ENCODE data around the gene SIRT3.
"Not testable (repeated sequence)": the region's sequence is repeated elsewhere in the genome, so short reads cannot be mapped to it uniquely, and the experiment has no call there.

SIRT3 gene

DNA sequence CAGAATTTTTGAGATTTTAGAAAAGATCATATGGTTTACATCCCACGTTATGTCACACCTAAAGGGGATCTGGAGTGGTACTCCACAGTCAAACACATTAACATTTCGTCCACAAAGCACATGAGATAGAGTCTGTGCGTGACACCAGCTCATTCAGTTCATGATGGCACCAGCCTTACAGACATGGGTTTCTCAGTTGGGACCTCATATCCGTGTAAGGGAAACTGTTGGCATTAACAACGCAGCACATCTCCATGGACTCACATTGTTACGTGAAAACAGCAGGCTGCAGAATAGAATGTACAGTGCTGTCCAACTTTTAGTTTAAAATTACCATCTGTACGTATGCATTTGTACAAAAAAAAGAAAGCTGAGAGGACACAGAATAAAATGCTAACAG, 14.6 kb downstream of the SIRT3 start:
- Histone ChIP-seq H3K9ac (ENCODE audit: low read length) (no peak overlapping the region), H3K4me3 (ENCODE audit: low read length) (no peak overlapping the region), H3K36me3 (ENCODE audit: control insufficient read depth, insufficient read depth, low read length, severe bottlenecking) (peaks cover 14% of the 10 kb centered on the region), H3K4me1 (ENCODE audit: control insufficient read depth, insufficient read depth, low read length) (no peaks in the 10 kb centered on the region), H3K9me3 (ENCODE audit: control insufficient read depth, low read length) (no peaks in the 10 kb centered on the region), H3K27me3 (replicated peaks; ENCODE audit: control insufficient read depth, insufficient read depth, low read length) (no peaks in the 10 kb centered on the region)
- DNase-seq (ENCODE audit: low read depth), result no peak

GRCh38 chr11:220641-221215, 15.4 kb downstream of the SIRT3 start:
- H3K4me3 ChIP-seq (ENCODE audit: low read length); H3K9ac ChIP-seq (ENCODE audit: low read length); DNase-seq (ENCODE audit: low read depth); H3K4me1 ChIP-seq (ENCODE audit: control insufficient read depth, insufficient read depth, low read length); H3K27me3 ChIP-seq (replicated peaks; ENCODE audit: control insufficient read depth, insufficient read depth, low read length); H3K9me3 ChIP-seq (ENCODE audit: control insufficient read depth, low read length): not testable (repeated sequence)
- H3K36me3 ChIP-seq (ENCODE audit: control insufficient read depth, insufficient read depth, low read length, severe bottlenecking), result peaks cover 21% of the 10 kb centered on the region

DNA sequence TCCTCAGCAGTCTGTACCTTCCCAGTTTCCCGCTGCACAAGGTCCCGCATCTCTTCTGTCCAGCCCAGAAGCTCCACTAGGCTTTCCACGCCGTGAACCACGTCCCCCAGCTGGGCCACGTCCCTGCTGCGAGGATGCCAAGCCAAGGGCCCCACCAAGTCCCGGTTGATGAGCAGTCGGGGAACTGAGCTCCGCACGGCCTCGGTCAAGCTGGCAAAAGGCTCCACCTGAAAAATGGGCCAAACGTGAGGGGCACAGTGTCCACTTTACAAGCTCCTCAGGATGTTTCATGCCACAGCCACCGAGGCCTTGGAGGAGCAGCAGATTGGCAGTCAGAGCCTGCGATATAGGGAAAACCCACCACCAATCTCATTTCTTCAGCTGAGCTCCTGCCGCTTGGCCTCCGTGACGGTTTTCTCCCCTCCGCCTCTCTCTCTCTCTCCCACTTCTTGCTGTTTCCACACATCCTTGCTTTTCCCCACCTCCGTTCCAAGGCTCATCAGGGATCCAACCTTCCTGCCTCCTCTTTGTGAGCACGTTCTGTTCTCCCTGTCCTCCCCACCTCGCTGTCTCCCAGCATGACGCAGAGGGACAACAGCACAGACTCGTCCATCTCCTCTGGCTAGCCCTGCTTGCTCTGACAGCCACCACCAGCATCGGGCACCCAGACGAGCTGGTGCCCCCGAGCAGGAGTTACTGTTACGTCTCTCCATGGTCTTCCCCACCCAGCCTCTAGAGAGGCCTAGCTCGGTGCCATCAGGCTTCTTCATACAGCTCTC, 17.1 kb downstream of the SIRT3 start:
- no peaks in the 10 kb centered on the region for H3K4me1 ChIP-seq (ENCODE audit: control insufficient read depth, insufficient read depth, low read length)
- H3K9me3 ChIP-seq (ENCODE audit: control insufficient read depth, low read length), result no peaks in the 10 kb centered on the region
- H3K36me3 ChIP-seq (ENCODE audit: control insufficient read depth, insufficient read depth, low read length, severe bottlenecking), result peaks cover 36% of the 10 kb centered on the region
- H3K4me3 ChIP-seq (ENCODE audit: low read length), result no peak overlapping the region
- no peak for DNase-seq (ENCODE audit: low read depth)
- H3K27me3 ChIP-seq (replicated peaks; ENCODE audit: control insufficient read depth, insufficient read depth, low read length), result no peaks in the 10 kb centered on the region
- H3K9ac ChIP-seq (ENCODE audit: low read length), result no peak overlapping the region

DNA sequence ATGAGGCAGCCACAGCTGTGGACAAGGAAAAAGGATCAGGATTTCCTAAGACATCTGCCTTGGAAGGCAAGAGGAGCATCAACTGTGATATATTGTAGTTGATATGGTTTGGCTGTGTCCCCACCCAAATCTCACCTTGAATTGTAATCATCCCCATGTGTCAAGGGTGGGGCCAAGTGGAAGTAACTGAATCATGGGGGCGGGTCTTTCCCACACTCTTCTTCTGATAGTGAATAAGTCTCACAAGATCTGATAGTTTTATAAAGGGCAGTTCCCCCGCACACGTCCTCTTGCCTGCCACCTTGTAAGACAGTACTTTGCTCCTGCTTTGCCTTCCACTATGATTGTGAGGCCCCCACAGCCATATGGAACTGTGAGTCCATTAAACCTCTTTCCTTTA, 18.4 kb downstream of the SIRT3 start:
- H3K9ac ChIP-seq (ENCODE audit: low read length), result no peak overlapping the region
- no peaks in the 10 kb centered on the region for H3K27me3 ChIP-seq (replicated peaks; ENCODE audit: control insufficient read depth, insufficient read depth, low read length)
- no peaks in the 10 kb centered on the region for H3K4me1 ChIP-seq (ENCODE audit: control insufficient read depth, insufficient read depth, low read length)
- H3K36me3 ChIP-seq (ENCODE audit: control insufficient read depth, insufficient read depth, low read length, severe bottlenecking), result peaks cover 46% of the 10 kb centered on the region
- H3K9me3 ChIP-seq (ENCODE audit: control insufficient read depth, low read length), result no peaks in the 10 kb centered on the region
- no peak overlapping the region for H3K4me3 ChIP-seq (ENCODE audit: low read length)
- no peak for DNase-seq (ENCODE audit: low read depth)

GRCh38 chr11:216081-216974, 19.8 kb downstream of the SIRT3 start:
- peaks cover 51% of the 10 kb centered on the region for H3K36me3 ChIP-seq (ENCODE audit: control insufficient read depth, insufficient read depth, low read length, severe bottlenecking)
- H3K4me3 ChIP-seq (ENCODE audit: low read length), result no peak overlapping the region
- H3K4me1 ChIP-seq (ENCODE audit: control insufficient read depth, insufficient read depth, low read length), result no peaks in the 10 kb centered on the region
- H3K9ac ChIP-seq (ENCODE audit: low read length), result peak overlapping the region; percentile 44
- H3K27me3 ChIP-seq (replicated peaks; ENCODE audit: control insufficient read depth, insufficient read depth, low read length), result no peaks in the 10 kb centered on the region
- DNase-seq (ENCODE audit: low read depth), result no peak
- H3K9me3 ChIP-seq (ENCODE audit: control insufficient read depth, low read length), result no peaks in the 10 kb centered on the region

DNA sequence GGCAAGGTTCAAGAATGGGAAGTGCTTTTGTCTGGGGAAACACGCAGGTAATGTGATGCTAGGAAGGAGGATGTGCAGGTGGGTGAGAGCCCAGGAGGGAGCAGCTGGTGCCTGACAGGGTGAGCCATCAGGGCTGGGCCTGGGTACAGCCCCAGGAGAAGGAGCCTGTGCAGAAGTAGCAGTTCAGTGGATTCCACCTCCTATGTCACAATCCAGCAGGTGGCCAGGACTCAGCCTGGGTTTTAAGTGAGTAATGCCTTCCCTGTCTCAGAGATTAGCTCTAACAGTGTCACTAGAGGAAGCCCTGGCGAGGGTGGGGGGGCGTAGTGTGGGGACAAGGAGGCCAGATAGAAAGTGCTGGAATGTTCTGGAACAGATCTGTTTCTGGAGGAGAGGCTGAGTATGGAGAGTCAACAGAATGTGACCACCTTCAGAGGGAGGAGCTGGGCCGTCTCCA, 20.5 kb downstream of the SIRT3 start:
- DNase-seq (ENCODE audit: low read depth), result no peak

DNA sequence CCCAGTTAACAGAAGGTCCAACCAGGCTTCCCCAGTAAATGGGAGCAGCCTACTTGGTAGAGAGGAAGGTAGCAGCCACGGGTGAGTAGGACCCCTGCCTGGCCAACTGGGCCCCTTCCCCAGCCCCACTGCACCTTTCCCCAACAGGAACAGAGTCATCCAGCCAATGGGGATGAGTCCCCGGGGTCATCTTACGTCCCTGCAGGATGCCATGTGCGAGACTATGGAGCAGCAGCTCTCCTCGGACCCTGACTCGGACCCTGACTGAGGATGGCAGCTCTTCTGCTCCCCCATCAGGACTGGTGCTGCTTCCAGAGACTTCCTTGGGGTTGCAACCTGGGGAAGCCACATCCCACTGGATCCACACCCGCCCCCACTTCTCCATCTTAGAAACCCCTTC, 22.1 kb downstream of the SIRT3 start:
- H3K9me3 ChIP-seq (ENCODE audit: control insufficient read depth, low read length), result no peaks in the 10 kb centered on the region
- H3K4me1 ChIP-seq (ENCODE audit: control insufficient read depth, insufficient read depth, low read length), result peaks cover 21% of the 10 kb centered on the region
- no peak overlapping the region for H3K4me3 ChIP-seq (ENCODE audit: low read length)
- H3K27me3 ChIP-seq (replicated peaks; ENCODE audit: control insufficient read depth, insufficient read depth, low read length), result no peaks in the 10 kb centered on the region
- no peak overlapping the region for H3K9ac ChIP-seq (ENCODE audit: low read length)
- peaks cover 69% of the 10 kb centered on the region for H3K36me3 ChIP-seq (ENCODE audit: control insufficient read depth, insufficient read depth, low read length, severe bottlenecking)
- DNase-seq (ENCODE audit: low read depth), result no peak

More for the DNA sequence above, 20.5 kb downstream of the SIRT3 start:
- H3K36me3 ChIP-seq (ENCODE audit: control insufficient read depth, insufficient read depth, low read length, severe bottlenecking), result peaks cover 58% of the 10 kb centered on the region
- H3K9me3 ChIP-seq (ENCODE audit: control insufficient read depth, low read length), result no peaks in the 10 kb centered on the region
- H3K27me3 ChIP-seq (replicated peaks; ENCODE audit: control insufficient read depth, insufficient read depth, low read length), result no peaks in the 10 kb centered on the region
- H3K9ac ChIP-seq (ENCODE audit: low read length), result no peak overlapping the region
- no peak overlapping the region for H3K4me3 ChIP-seq (ENCODE audit: low read length)
- peaks cover 7% of the 10 kb centered on the region for H3K4me1 ChIP-seq (ENCODE audit: control insufficient read depth, insufficient read depth, low read length)

- no peak for DNase-seq (ENCODE audit: low read depth)
- no peaks in the 10 kb centered on the region for H3K27me3 ChIP-seq (replicated peaks; ENCODE audit: control insufficient read depth, insufficient read depth, low read length)
- H3K4me1 ChIP-seq (ENCODE audit: control insufficient read depth, insufficient read depth, low read length), result peaks cover 21% of the 10 kb centered on the region
- H3K4me3 ChIP-seq (ENCODE audit: low read length), result no peak overlapping the region
- H3K9me3 ChIP-seq (ENCODE audit: control insufficient read depth, low read length), result no peaks in the 10 kb centered on the region
- peaks cover 69% of the 10 kb centered on the region for H3K36me3 ChIP-seq (ENCODE audit: control insufficient read depth, insufficient read depth, low read length, severe bottlenecking)
- no peak overlapping the region for H3K9ac ChIP-seq (ENCODE audit: low read length)
Measured at GRCh38 chr11:213111-213510, 23.0 kb downstream of the SIRT3 start.

GRCh38 chr11:212150-213100, 23.7 kb downstream of the SIRT3 start:
- peaks cover 69% of the 10 kb centered on the region for H3K36me3 ChIP-seq (ENCODE audit: control insufficient read depth, insufficient read depth, low read length, severe bottlenecking)
- peaks cover 21% of the 10 kb centered on the region for H3K4me1 ChIP-seq (ENCODE audit: control insufficient read depth, insufficient read depth, low read length)
- DNase-seq (ENCODE audit: low read depth), result no peak

DNA sequence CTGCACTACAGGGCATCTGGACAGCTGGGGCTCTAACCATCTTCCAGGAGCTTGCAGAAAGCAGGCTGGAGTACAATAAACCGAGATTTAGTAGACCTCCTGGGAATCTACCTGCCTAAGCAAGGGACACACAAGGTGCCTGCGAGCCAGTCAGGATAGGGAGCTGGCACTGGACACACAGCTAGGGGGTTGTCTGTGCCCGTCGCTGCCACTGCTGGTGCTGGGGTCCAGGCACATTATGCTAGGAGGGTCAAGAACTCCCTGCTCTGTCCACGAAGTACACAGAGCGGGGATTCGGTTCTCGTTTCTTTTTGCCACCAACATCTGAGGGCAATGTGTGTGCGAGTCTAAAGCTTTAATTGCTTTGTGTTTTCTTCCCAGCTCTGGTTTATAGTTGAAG, 24.4 kb downstream of the SIRT3 start:
- H3K4me3 ChIP-seq (ENCODE audit: low read length), result no peak overlapping the region
- no peaks in the 10 kb centered on the region for H3K27me3 ChIP-seq (replicated peaks; ENCODE audit: control insufficient read depth, insufficient read depth, low read length)
- no peak for DNase-seq (ENCODE audit: low read depth)
- peaks cover 68% of the 10 kb centered on the region for H3K36me3 ChIP-seq (ENCODE audit: control insufficient read depth, insufficient read depth, low read length, severe bottlenecking)
- H3K4me1 ChIP-seq (ENCODE audit: control insufficient read depth, insufficient read depth, low read length), result peaks cover 21% of the 10 kb centered on the region
- no peak overlapping the region for H3K9ac ChIP-seq (ENCODE audit: low read length)
- no peaks in the 10 kb centered on the region for H3K9me3 ChIP-seq (ENCODE audit: control insufficient read depth, low read length)

More at GRCh38 chr11:212150-213100, 23.7 kb downstream of the SIRT3 start:
- H3K9me3 ChIP-seq (ENCODE audit: control insufficient read depth, low read length), result no peaks in the 10 kb centered on the region
- H3K4me3 ChIP-seq (ENCODE audit: low read length), result no peak overlapping the region
- H3K27me3 ChIP-seq (replicated peaks; ENCODE audit: control insufficient read depth, insufficient read depth, low read length), result no peaks in the 10 kb centered on the region
- H3K9ac ChIP-seq (ENCODE audit: low read length), result no peak overlapping the region

All from adipocyte (in vitro differentiated cells).